RCC 7860 (cell line): ENCODE results near the gene RBPMS2.

ENCODE experiments used
- DNase-seq: peaks from one replicate; pipeline ENCODE4 v3.0.0-alpha.2; 2015; ENCODE audit warnings: low spot score
- FAIRE-seq: peaks from 2 replicates; lab custom pipeline; 2012; peaks lifted over from hg19 to GRCh38; lab: Jason Lieb, UNC

The RBPMS2 gene

DNA sequence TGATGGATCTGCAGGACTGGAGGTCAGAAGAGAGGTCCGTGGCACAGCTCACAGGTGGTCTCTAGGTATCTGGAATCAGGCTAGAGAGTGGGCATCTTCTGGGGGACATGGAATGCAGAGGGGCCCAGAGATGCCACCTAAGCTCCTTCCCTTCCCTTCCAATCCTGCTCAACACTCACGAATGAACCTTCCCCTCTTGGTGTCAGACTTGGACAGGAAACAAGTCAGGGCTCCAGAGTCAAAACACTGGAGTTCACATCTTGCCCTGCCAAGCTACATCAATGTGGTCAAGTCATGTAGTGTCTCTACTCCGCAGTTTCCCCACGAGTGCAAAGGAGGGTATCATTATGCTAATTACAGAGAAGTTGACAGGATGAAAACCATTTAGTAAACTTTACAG lies 16.0 kb upstream of the RBPMS2 start:
- no peak for DNase-seq
- FAIRE-seq, result no peak

DNA sequence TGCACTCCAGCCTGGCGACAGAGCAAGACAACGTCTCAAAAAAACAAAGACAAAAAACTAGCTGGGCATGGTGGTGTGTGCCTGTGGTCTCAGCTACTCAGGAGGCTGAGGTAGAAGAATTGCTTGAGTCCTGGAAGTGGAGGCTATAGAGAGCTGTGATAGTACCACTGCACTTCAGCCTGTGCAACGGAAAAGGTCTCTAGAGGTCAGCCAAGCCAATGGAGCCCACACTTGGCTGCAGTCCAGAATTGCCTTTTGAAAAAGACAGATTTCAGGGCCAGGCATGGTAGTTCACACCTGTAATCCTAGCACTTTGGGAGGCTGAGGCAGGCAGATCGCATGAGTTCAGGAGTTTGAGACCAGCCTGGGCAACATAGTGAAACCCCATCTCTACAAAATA lies 8.4 kb upstream of the RBPMS2 start:
- DNase-seq (no peak), FAIRE-seq (no peak)

DNA sequence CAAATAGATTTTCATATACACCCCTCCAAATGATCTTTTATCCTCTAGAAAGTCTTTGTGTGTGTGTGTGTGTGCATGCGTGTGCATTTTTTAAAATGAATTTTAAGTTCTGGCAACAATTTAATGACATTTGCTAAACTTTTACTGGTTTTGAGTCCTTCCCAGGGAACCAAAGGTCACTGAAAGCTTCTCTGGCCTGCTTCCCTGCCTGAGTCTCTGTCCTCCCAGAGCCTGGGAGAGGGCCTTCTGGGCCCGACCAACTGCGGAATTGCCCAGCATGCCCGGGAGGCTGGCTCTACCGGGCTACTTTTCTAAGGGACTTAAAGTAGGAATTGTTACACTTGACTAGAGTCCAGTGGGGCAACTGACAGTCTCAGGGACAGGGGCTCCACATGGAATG lies 7.4 kb upstream of the RBPMS2 start:
- FAIRE-seq (no peak), DNase-seq (no peak)

DNA sequence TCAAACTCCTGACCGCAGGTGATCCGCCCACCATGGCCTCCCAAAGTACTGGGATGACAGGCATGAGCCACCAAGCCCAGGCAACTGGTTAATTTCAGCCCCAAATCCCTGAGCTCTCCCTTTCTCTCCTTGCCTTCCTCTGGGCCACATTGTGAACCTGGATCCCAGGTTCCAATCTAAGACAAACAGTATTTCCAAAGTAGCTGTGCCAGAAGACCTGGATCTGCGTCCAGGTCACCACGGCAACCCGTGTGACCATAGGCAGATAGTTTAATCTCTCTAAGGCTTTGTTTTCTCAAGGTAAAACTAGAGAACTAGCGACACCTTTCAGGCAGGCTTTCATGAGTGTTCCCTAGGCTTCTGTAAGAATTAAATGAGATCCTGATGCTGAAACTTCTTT lies 5.9 kb upstream of the RBPMS2 start:
- no peak for FAIRE-seq
- DNase-seq, result no peak

DNA sequence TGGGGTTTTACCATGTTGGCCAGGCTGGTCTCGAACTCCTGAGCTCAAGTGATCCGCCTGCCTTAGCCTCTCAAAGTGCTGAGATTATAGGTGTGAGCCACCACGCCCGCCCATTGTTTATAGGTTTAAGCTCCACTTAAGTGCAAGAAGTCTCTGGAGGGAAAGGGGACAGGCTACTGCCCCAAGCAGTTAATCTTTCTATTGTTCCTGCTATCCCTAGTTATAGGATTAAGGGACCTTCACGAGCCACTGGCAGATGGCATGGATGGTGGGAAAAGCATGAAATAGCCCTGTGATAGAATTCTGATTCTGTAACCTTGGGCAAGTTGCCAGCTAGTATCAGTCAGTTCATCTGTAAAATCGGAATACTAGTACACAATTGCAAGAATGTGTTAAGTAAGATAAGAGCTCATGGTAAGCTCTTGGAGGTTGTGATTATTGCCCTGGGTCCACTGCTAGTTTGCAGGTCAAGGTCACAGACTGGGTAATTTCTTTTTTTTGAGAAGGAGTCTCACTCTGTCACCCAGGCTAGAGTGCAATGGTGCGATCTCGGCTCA lies 5.3 kb upstream of the RBPMS2 start:
- no peak for DNase-seq
- no peak for FAIRE-seq

DNA sequence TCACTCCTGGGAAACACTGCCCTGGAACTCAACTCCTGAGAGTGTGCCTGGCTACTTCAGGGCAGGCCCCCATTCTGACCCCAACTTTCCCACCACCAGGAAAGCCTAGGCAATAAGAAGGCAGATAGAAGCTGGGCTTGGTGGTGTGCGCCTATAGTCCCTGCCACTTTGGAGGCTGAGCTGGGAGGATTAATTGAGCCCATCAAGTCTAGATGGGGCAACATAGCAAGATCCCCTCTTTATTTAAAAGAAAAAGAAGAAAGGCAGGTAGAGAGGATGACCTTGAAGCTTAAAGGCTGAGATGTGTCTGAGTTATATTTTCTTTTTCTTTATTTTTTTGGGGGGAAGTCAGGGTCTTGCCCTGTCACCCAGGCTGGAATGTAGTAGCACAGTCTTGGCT lies 4.2 kb upstream of the RBPMS2 start:
- DNase-seq, result no peak
- no peak for FAIRE-seq

DNA sequence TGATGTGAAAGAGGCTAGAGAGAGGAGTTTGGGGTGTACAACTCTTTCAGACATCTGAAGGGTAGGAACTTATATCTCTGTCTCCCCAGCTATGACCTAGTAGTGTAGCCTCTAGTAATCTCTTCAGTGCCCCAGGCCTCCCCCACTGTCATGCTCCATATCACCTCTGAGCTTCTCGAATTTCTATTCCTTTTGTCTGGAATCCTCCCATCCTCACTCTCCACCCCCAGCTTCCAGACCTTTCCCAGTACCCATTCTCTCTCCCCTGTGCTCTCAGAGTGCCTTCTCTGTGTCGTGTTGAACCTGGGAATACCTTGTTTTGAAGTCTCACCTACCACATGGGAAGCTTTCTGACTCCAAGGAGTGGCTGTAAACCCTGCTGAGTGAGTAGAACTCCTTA lies 3.6 kb upstream of the RBPMS2 start:
- no peak for FAIRE-seq
- no peak for DNase-seq

DNA sequence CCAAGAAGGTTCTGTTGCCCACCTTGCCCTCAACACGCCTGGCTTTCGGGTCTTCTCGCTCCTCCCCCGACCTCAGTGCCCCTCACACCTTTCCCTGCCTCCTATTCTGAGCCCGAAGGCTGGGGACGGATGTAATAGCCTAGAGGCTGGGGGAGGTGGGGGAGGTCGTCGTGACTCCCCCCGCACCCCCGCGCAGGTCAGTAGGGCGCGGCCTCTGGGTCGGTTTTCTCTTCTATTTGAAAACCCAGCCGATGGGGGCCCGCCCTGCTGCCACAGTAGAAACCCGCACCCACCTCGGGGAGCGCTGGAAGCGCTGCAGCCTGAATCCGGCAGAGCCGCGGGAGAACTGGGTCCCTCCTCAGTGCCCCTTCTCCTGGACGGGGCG lies 1.0 kb upstream of the RBPMS2 start:
- DNase-seq (no peak), FAIRE-seq (no peak)

DNA sequence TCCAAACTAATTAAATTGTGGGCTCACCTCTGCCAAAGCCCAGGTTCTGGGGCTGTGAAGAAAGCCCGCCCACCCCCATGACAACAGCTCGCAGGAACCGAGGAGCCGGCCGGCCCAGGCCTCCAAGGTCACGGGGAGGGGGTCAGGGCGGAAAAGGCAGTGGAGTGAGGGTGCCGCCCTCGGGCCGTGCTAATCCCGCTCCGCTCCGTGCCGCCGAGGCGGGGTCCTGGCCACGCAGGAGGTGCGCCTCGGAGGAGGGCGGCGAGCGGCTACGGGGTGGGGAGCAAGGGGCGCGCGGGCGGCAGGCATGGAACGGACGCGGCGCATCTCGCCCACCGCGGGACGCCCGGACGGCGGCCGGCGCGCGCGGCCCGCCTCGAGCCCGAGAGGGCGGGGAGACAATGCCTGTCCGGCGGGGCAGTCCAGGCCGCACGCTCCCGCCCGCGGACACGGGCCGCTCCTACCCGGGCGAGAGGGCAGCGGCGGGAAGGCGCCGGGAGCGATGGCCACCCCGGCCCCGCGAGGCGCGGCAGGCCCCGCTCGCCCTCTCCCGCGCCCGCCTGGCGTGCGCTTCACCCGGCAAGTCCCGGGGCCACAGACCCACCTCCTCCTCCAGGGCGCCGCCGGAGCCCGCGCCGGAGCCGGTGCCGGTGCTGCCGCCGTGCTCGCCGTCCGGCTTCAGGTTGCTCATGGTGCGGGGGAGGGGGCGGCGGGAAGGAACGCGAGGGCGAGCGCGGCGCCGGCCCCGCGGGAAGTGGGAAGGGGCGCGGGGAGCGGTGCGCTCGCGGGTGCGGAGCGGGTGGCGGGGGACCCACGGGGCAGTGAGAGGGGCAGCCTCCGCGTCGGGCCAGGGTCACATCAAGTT lies 528 bp downstream of the RBPMS2 start:
- FAIRE-seq, result no peak
- DNase-seq, result no peak

DNA sequence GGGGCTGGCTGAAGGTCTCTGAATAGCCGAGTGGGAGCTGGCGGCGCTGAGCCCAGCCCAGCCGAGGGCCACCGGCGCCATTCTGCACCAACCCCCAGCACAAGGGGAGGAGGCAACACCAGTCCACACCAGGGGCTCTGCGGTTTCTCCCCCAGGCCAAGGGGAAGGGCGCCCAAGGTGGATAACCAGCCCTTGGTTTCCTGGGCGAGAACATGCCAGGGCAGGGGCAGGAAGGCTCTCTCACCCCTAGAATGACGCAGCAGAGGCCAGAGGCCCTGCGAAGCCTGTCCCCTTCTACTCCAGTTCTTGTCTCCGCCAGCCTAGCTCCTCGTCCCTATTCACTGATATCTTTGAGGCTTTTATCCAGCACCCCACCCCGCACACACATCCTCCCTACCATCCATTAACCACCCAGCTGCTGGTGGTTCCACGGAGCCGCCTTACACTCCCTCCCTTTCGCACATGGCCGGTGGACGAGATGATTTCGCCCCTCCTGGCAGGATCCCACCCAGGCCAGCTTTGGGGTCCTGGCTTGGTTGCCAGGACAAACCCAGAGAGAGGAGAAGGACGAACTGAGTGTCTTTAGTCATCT lies 1.3 kb downstream of the RBPMS2 start:
- DNase-seq (no peak), FAIRE-seq (no peak)

DNA sequence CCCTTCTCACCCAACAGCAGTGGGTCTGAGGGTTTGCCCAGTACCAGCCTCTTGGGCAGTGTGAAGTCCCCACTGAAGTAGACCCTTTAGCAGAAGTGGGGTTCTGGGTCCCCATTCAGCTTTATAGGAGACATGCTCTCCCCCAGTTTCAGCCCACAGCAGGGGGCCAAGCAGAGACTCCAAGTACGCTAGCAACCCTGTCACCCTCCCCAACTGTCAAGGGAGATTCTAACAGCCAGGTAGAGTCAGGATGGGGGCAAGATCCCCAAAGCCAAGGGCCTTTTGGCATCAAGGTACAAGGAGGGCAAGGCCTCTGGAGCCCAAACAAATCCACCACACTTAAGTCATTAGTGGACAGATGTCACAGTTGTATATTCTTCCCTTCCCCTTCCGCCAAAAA lies 1.8 kb downstream of the RBPMS2 start:
- DNase-seq (no peak), FAIRE-seq (no peak)

DNA sequence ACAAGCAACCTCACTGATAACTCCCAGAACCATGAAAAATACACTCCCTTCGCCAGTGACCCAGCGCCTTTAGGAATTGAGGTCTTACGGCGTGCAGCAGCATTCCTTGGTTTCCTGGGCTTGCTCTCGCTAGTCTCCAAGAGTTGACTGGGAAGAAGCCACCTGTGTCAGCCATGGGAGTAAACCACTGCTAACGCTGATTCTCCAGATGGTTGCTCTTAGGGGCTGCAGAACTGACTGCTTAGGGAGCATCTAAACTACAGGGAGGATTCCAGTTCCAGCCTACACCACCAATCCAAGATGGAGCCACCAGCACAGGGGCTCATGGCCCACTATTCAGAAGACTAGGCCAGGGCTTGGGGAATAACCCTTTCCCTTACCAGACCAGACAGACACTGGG lies 2.4 kb downstream of the RBPMS2 start:
- DNase-seq, result no peak
- FAIRE-seq, result no peak

DNA sequence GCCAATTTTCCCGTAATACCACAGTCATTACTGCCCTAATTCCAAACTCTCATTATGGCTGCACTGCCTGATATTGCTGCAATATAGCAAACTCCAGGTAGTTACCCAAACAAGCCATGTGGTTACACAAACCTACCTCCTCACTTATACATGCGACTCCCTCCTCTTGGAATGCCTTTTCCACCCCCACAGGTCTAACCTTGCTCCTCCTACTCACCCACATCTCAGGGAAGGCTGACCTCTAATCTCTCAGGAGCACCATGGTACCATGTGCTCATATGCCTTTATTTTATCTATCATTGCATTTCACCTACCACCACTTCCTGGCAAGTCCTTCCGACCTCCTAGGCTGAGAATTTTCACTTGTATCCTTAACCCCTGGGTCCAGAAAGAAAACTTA lies 2.9 kb downstream of the RBPMS2 start:
- DNase-seq (no peak), FAIRE-seq (no peak)

DNA sequence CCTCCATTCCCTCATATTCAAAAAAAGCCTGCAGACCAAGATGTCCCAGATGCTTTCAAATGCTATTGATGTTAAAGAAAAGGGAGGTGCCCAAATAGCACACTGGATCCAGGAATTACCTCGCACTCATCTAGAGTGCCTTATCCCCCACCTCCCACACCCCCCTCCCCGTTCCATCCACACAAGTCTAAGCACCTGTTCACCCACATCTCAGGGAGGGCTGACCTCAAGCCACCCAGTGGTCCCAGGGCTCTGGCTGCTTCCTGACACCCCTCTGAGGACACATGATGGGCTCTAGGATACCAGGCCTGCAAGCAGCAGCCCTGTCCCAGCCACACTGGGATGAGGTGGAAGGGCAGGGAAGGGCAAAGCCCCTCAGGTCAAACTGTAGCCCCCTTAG lies 4.8 kb downstream of the RBPMS2 start:
- DNase-seq (no peak), FAIRE-seq (no peak)

DNA sequence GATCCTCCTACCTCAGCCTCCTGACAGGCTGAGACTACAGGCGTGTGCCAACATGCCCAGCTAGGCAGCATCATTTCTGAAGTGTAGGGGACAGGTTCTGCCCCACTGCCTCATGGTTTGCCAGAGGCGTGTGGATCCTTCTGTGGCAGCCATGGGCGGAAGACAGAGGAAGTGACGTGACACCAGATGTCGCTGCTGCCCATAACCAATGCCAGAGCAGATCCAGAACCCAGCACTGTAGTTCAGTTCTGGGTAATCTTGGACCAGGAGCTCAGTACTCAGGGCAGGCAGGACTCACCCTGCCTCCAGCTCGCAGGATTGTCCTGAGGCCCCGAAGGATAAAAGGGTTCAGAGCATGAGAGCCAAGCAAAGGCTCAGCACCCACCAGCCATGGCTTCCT lies 8.2 kb downstream of the RBPMS2 start:
- DNase-seq (no peak), FAIRE-seq (no peak)

DNA sequence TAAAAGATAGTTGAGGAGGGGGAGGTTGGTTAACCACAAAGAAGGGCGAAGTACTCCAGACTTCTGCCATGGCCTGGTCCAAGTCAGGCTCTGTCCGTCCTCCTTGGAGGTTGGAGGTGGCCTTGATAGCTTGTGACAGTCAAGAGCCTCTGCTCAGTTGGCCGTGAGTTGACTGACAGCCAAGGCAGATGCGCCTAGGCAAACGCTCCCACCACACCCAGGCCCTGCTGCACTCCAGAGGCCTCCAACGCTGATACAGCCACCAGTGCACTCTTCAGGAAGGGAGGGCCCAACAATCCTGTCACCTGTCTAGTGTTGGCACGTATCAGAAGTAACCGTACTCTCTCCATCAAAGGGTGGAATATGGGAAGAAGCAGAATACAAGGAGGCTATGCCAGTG lies 9.3 kb downstream of the RBPMS2 start:
- FAIRE-seq (no peak), DNase-seq (no peak)

DNA sequence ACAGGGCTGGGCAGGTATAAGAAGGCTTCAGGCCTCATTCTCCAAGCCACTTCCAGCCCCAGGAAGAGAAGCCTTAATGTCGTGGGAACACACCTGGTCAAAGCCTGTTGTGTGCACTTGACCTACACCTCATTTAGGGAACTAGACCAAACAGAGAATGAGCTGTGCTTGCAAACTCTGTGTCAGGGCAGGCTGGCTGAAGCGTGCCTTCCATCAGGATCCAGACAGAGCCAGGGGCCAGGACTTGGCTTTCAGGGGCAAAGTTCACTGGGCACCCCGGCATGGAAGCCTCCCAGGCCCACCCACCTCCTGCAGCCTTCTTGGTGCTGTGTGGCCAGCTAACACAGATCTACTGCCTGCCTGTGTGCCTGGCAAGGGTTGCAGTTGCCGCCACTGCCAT lies 11.5 kb downstream of the RBPMS2 start:
- FAIRE-seq (no peak), DNase-seq (no peak)

DNA sequence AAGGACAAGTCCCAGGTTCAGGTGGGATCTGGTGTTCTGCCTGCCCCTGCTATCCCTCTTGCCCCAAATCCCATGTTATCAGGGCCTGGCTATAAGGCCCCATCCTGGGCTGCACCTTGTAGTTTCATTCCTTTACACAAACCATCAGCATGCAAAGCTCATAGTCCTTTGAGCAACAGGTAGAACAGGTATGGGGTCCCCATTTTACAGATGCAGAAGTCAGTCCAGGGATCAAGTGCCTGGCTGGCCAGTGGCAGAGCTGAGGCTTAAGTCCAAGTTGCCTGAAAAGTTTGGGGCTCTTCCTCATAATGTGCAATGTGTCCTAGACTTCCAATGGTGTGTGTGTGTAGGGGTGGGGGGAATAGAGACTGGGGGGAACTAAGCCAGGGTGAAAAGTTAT lies 11.9 kb downstream of the RBPMS2 start:
- FAIRE-seq (no peak), DNase-seq (no peak)

DNA sequence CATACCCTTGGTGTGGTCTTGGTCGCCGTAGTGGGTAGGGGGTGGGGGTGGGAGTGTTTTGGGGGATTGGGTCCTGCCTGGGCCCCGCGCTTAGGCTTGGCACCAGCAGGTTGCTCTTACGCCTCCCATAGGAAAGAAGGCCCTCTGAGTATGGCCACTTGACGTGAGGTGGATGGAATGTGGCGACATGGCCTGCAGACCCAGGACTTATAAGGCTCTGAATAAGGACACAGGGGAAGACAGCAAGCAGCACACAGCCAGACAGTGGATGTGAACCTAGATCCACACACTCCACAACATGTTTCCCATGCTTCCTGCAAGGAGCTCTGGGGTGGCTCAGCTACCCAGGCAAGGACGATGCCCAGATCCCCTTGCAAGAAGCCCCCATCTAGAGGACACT lies 12.4 kb downstream of the RBPMS2 start:
- no peak for FAIRE-seq

DNA sequence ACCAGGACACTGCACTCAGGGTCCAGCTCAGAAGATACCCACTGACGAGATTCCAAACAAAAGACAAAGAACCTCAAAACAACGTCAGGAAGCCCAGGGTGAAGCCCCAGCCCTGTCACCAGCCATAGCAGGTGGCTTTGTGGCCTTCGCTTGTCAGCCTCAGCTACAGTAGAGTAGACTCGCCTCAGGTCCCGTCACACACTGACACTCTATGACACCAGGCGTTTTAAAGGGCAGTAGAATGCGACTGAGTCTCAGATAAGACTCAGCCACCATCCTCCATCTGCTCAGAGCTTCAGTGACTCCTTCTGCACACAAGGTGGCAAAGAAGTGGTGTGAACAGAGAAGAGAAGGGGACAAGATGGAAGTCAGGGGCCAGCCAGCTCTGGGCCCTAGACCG lies 12.8 kb downstream of the RBPMS2 start:
- DNase-seq (no peak), FAIRE-seq (no peak)

More for the DNA sequence above, 12.4 kb downstream of the RBPMS2 start:
- DNase-seq, result no peak

DNA sequence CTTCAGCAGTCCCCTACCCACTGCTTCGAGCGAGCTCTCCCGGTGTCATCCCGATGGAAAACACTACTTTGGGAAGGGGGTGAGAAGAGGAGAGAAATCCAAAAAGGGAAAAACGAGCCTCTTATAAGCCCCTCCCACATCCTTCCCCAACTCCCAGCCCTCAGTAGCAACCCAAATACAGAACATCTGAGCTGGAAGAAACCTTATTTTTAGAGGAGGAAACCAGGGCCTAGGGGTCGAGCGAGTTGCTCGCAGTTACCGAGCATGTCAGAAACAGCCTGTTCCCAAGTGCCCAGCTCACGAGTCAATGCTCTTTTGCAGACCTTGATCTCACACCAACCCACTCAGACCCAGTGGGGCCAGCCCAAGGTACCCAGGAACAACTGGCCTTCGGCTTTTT lies 14.2 kb downstream of the RBPMS2 start:
- DNase-seq (no peak), FAIRE-seq (no peak)

DNA sequence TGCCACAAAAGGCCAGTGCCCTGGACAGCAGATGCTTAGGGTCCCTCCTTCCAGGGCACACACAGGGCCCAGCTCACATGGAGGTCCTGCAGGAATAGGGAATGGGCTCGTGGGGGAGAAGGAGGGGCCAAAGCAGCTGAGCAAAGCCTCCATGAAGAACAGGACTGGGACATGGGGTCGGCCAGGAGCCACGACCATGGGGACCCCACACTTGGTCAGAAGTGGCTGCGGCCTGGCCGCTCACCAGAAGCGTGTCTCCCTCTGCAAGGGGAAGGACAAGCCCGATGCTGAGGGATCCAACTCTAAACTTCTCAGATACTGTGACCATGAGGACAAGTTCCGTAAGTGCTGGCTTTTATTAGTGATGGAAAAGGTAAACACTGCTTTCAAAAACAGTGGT lies 15.3 kb downstream of the RBPMS2 start:
- DNase-seq (no peak), FAIRE-seq (no peak)
